ENCODE measurements around the gene NR2F2.

Gene NR2F2

DNA sequence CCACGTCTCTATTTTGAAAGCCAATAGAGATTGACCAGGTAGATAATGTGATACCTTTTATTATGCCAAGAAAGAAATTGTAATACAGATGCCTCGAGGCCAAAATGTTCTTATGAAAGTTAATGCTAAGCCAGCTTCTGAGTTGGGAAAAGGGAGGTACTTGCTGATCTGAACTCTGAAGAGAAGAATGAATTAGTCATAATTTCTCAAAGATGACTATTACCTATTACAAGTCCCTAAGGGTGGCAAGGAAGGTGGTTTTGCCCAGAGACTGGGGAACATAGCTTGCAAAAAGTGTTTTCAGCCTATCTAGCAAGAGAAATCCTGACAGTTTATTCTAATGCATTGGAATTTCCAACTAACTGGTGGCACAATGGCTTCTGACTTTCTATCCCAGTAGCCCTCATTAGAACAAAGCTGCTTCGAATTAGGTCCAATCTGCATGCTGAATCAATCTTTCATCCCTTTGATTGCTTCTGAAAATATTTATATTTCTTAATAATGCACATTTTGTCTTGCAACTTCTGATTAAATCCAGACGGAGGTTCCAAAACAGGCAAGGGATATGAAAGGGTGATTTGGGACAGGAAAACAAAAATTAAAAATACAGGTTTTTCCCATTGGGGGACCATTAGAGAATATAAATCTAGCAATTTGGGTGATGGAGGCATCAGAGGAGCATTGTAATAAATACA lies 17.7 kb upstream of the NR2F2 start:
- no peak overlapping the region for H3K4me3 ChIP-seq (ENCODE audit: low read depth, low read length)
- no peak for DNase-seq (ENCODE audit: low read depth, low spot score)
- ChIA-PET CTCF (no interaction called here), POLR2A (interaction anchor here (0.6 kb wide), 1 partner anchor 77 kb away, joined by 3 read pairs; no protein-coding TSS in a partner anchor)
- TF ChIP-seq, protein P1, sequence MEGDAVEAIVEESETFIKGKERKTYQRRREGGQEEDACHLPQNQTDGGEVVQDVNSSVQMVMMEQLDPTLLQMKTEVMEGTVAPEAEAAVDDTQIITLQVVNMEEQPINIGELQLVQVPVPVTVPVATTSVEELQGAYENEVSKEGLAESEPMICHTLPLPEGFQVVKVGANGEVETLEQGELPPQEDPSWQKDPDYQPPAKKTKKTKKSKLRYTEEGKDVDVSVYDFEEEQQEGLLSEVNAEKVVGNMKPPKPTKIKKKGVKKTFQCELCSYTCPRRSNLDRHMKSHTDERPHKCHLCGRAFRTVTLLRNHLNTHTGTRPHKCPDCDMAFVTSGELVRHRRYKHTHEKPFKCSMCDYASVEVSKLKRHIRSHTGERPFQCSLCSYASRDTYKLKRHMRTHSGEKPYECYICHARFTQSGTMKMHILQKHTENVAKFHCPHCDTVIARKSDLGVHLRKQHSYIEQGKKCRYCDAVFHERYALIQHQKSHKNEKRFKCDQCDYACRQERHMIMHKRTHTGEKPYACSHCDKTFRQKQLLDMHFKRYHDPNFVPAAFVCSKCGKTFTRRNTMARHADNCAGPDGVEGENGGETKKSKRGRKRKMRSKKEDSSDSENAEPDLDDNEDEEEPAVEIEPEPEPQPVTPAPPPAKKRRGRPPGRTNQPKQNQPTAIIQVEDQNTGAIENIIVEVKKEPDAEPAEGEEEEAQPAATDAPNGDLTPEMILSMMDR (IDR thresholded peaks at IDR 0.05; ENCODE audit: insufficient read depth, low read length, missing control alignments), result no peak

DNA sequence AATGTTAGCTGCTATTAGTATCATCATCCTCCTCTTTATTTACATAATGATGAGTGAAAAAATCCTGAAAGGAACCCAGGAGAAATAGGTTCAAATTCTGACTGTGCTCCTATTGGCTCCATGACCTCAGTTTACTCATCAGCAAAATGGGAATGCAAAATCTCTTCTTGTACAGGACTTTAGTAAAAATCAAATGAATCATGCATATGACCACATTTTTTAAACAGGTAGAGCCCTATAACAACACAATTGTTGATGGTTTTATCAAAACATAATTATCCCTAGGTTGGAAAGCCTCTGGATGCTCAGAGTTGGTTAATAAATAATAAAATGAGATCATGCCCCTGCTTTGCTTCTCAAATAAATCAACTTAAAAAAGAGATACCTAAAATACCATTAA lies 16.0 kb upstream of the NR2F2 start:
- POLR2A ChIA-PET, result no interaction called here
- no peak overlapping the region for H3K4me3 ChIP-seq (ENCODE audit: low read depth, low read length)
- CTCF ChIA-PET, result interaction anchor here (0.9 kb wide), 1 partner anchor 43 kb away, joined by 3 read pairs; no protein-coding TSS in a partner anchor
- no peak for DNase-seq (ENCODE audit: low read depth, low spot score)
- TF ChIP-seq, protein P1 (IDR thresholded peaks at IDR 0.05; ENCODE audit: insufficient read depth, low read length, missing control alignments), result no peak

DNA sequence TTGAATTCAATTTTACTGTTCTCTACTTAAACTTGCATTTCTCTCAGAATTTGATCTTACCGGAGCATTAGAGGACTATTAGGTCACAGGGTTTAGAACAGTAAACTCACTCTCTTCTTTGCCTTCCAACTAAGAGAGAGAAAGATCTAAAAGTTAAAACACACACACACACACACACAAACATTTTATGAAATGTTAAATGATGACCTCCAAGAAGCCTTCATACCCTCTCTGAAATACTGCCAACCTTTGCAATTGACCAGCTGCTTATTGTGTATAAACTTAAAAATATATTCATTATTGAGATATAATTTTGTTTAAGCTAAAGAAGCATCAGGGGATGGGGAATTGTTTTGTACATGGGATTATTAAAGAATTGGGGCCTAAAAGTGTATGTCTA lies 15.5 kb upstream of the NR2F2 start:
- ChIA-PET CTCF (no interaction called here), POLR2A (no interaction called here)
- no peak for DNase-seq (ENCODE audit: low read depth, low spot score)
- TF ChIP-seq, protein P1 (IDR thresholded peaks at IDR 0.05; ENCODE audit: insufficient read depth, low read length, missing control alignments), result no peak
- no peak overlapping the region for H3K4me3 ChIP-seq (ENCODE audit: low read depth, low read length)

DNA sequence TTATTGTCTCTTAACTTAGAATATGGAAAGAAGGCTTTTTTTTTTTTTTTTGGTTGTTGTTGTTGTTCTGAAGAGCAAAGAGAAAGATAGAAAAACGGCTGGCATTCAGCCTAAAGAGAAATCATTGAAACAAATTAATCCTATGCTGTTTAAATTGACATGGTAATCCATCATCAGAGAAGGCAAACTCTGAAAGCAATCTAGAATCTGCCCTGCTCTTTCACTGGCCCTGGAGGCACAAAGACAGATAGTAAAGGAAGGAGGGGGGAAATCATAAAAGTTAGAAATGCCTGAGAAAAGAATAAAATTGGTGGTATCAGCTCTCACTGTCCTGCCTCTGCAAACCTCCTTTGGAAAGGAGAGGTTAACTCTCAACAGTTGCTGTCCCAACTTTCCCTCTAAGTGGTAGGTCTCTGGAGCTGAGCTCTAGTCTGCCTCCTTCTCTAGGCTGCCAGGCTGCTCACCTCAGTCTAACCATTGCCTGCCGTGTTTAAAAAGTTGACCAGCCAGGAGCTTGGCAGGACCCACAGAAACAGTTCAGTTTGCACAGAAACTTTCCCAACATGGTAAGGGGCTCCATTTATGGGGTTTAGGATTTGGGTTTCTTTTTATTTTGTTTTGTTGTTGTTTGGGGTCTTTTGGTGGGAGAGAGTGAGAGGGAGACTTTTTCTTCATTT lies 13.4 kb upstream of the NR2F2 start:
- no peak for DNase-seq (ENCODE audit: low read depth, low spot score)
- no peak overlapping the region for H3K4me3 ChIP-seq (ENCODE audit: low read depth, low read length)
- ChIA-PET POLR2A (no interaction called here), CTCF (interaction anchor here (2.0 kb wide), 1 partner anchor 10 kb away, joined by 9 read pairs; no protein-coding TSS in a partner anchor)
- TF ChIP-seq, protein P1 (IDR thresholded peaks at IDR 0.05; ENCODE audit: insufficient read depth, low read length, missing control alignments), result no peak

DNA sequence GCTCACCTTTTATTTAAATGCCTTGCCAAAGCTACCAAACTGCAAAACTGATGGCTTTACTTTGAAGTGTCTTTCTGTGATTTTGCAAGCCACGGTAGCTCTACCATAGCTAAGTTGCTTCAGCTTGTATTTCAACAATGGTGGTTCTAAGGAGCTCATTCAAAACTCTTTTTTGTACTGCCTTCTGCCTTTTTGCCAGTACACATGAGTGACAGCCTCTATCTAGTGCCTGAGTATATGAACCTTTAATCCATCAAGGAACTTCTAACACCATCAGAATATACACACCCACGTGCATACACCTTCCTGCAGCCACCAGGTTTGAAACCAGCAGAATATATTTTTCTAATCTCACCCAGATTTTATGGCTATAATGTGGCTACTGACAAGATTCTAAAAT lies 10.4 kb upstream of the NR2F2 start:
- no peak for DNase-seq (ENCODE audit: low read depth, low spot score)
- TF ChIP-seq, protein P1 (IDR thresholded peaks at IDR 0.05; ENCODE audit: insufficient read depth, low read length, missing control alignments), result no peak
- H3K4me3 ChIP-seq (ENCODE audit: low read depth, low read length), result no peak overlapping the region
- POLR2A ChIA-PET, result no interaction called here
- CTCF ChIA-PET, result interaction anchor here (1.4 kb wide), 1 partner anchor 8 kb away, joined by 6 read pairs; no protein-coding TSS in a partner anchor
